Stimulated activated CD8-positive, alpha-beta memory T cell treated with anti-CD3 and anti-CD28 coated beads, Interleukin-12 subunit alpha, Interleukin-12 subunit beta, amount 100 ng/mL, for 4 hours (primary cell): ENCODE results near the gene TNFSF8.

ENCODE experiments used
- DNase-seq: peaks from one replicate; pipeline ENCODE4 v3.0.0-alpha.2; 2020; ENCODE audit warnings: low read depth

TNFSF8 gene

GRCh38 chr9:114936581-114936980 lies 6.2 kb upstream of the TNFSF8 start:
- no peak for DNase-seq

DNA sequence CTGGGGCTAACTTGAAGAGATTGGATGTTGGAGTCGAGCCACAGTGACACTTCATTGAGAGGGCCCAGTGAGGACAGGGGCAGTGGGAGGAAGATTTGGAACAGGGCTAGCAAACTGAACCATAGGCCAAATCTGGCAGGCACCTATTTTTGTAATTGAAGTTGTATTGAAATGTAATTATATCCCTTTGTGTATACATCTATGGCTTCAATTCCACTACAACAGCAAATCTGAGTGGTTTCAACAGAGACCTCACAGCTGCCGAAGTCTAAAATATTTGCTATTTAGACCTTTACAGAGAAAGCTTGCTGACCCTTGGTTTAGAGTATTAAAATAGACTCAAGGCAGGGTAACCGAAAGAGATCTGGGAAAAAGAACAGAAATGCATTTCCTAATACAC lies 4.7 kb upstream of the TNFSF8 start:
- no peak for DNase-seq

- no peak for DNase-seq
These were observed 2.1 kb upstream of the TNFSF8 start for GRCh38 chr9:114932502-114932901.

DNA sequence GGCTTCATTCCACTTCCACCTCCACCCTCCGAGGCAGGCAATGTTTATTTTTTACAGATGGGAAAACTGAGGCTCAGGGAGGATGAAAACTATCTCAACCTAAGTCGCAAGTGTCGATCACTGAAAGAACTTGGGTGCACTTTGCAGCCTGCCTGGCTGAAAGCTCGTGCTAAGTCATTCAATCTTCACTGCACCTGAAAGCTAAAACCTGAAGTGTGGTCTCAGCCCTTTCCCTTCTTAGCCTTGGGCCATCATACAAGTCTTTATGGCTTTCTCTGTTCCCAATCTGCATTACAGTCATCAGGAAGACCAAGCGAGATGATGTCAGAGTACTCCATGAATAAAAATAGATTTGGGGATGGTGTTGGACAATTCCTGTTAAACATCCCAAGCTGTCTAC lies 1.0 kb upstream of the TNFSF8 start:
- no peak for DNase-seq

- DNase-seq = no peak
These were observed 1.2 kb downstream of the TNFSF8 start for GRCh38 chr9:114929201-114929600.

- DNase-seq = no peak
These were observed 1.7 kb downstream of the TNFSF8 start for GRCh38 chr9:114928671-114929070.

GRCh38 chr9:114928136-114928535 lies 2.3 kb downstream of the TNFSF8 start:
- no peak for DNase-seq

GRCh38 chr9:114925672-114926071 lies 4.7 kb downstream of the TNFSF8 start:
- DNase-seq = no peak

DNA sequence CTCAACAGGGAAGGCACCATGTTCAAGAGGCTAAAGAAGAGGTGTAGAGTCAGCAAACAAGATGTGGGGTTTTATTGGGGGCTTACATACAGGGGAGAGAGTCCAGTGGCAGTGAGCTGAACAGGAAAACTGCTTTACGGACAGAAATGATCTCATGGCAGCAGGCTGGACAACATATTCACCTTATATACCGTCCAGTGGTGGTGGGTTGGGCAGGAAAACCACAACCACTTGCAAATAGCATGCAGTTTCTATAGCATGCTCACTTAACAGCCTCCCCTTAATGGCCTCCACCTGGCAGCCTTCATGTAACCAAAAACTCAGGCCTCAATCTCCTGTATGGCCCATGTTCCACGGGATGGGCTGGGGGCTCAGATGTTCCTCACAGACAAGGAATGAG lies 5.4 kb downstream of the TNFSF8 start:
- no peak for DNase-seq

DNA sequence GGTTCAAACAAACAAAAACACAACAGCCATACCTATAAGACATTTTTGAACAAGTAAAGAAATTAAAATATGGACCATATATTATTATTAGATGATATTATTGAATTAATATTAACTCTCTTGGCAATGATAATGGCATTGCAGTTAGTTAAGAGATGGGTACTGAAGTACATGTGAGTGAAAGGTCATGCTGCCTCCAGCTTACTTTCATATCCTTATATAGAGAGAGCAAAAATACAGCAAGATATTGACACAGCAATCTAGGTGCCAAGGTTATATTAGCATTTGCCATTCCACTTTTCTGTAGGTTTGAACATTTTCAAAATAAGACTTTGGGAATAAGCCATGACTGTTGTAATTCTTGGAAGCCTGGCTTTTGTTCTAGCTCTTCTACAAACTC lies 6.1 kb downstream of the TNFSF8 start:
- no peak for DNase-seq

GRCh38 chr9:114923918-114924317 lies 6.5 kb downstream of the TNFSF8 start:
- no peak for DNase-seq

- no peak for DNase-seq
These were observed 9.2 kb downstream of the TNFSF8 start for GRCh38 chr9:114921171-114921570.

- no peak for DNase-seq
These were observed 10.8 kb downstream of the TNFSF8 start for GRCh38 chr9:114919611-114920010.

DNA sequence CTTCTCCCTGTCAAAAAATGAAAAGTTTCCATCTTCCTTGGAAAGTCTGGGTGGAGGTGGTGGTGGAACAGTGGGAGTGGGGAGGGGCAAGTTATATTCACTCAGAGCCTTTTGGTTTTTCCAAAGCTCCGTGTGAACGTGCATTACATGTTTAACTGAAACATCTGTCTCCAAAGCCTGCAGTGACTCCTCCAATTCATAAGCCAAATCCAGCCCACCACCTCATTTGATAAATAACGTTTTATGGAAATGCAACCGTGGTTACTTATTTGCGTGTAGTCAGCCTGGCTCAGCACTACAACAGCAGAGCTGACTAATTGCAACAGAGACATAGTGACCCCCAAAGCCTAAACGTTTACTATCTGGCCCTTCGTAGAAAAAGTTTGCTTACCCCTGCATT lies 13.9 kb downstream of the TNFSF8 start:
- no peak for DNase-seq

- DNase-seq = no peak
These were observed 16.3 kb downstream of the TNFSF8 start for GRCh38 chr9:114914139-114914538.

DNA sequence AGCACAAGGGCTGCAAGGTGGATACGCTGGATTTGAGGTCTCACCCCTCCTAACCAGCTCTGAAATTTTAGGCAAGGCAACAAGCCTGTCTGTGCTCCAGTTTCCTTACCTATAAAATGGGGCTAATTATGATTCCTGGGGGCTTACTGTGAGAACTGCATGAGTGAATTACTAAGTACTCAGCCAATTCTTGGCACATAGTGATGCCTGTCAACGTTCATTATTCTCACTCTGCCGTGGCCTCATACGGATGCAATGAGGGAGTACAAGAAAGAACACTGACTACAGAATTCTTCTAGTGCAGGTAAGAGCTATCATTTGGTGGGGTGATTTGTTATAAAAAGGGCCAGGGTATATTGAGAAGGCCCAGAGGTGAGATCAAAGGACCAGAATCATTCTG lies 16.7 kb downstream of the TNFSF8 start:
- DNase-seq = no peak

DNA sequence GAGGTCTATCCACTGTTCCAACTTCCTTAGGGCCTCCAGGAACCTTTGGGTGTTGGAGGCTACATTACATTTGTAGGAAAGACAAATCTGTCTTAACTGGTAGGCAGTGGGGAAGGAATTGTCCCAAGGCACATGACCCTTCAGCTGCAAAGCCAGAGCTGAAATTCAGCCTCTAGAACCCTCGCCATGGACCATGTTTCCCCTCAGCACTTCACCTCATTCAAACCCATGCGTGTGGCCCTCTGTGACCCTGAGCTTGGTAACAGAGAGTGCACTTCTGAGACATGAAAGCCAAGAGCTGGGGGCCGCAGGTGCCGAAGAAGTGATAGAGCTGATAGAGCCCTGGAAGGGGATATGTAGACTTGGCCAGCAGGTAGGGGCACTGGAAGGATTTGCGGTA lies 17.2 kb downstream of the TNFSF8 start:
- no peak for DNase-seq

- no peak for DNase-seq
These were observed 19.1 kb downstream of the TNFSF8 start for GRCh38 chr9:114911167-114911821.

DNA sequence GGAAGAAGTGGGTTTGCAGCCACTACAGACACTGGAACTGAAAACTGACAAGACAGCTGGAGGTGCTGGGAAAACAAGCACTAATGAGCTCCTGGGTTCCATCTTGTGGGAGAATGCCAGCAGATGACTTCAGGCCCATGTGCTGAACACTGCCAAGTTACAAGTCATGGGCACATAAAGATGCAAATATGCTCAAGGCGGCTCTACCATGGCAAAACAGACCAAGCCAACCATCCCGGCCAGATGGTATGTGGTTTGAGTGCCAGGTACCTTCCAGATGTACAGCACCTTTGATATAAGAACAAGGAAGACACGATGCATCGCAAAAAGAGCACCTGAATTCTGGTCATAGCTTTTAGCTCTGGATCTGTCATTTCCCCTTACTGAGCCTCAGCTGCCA lies 19.9 kb downstream of the TNFSF8 start:
- no peak for DNase-seq

GRCh38 chr9:114909661-114910060 lies 20.7 kb downstream of the TNFSF8 start:
- DNase-seq = no peak

GRCh38 chr9:114908805-114909448 lies 21.5 kb downstream of the TNFSF8 start:
- DNase-seq = no peak

GRCh38 chr9:114908104-114908622 lies 22.2 kb downstream of the TNFSF8 start:
- no peak for DNase-seq

DNA sequence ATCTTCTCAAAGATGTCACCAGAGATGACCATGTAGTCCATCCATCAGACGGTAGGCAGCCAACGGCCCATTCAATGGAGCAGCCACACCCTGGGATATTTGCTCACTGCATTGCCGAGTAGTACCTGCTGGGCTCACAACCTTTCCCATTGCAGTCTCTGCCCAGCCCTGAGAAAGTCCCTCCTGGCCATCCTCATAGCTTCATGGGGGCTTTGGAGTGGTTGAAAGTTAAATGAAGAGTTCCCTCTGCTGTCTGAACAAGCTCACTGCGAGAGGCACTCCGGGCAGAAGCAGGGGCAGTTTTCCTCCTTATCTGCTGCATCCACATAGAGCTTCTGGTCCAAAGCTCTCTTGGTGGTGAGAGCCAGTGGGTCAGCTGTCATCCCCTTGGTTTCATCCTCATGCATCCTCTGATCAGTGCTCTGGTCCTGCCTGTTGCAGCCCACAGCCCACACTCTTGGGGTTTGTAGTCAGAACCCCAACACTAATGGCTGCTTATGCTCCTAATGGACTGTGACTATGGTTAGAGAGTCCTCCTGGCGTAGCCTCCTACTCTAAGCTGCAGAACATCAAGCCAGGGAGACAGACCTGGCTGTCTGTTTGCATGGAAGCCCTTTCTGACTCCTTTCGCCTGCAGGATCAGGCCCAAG lies 23.3 kb downstream of the TNFSF8 start:
- DNase-seq = no peak
